Measurements from ENCODE around the gene CEP55. TPM values are rescaled to one million over a fixed set of nuclear protein-coding genes. Genes with fewer than 3 reads are reported as not detected.

CEP55 gene
- total RNA-seq, 1 donor from 2014 or later, result 1.9 TPM

GRCh38 chr10:93469454-93469853, 27.0 kb upstream of the CEP55 start:
- no peak for DNase-seq

DNA sequence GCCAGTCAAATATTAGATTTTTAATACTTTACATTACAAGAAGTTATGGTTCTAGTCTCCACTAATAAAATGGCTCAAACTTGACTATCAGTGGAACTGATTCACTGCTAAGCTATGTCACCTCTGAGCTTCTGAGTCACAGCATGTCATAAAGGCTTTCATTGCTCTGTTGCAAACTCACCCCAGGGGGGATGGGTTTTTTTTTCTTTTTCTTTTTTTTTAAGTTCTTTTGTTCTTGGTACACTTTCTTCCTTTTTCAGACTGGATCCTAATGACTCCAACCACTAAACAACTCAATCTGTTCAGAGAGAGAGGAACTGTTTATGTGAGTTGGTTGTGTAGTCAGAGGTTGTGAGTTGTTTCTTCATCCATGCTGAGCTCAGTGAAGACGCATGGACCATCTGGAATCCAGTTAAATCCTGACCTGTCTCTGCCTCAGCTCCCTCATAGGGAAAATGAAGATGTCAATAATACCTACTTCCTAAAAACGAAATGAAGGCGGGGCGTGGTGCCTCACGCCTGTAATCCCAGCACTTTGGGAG, 25.2 kb upstream of the CEP55 start:
- DNase-seq, result no peak

DNA sequence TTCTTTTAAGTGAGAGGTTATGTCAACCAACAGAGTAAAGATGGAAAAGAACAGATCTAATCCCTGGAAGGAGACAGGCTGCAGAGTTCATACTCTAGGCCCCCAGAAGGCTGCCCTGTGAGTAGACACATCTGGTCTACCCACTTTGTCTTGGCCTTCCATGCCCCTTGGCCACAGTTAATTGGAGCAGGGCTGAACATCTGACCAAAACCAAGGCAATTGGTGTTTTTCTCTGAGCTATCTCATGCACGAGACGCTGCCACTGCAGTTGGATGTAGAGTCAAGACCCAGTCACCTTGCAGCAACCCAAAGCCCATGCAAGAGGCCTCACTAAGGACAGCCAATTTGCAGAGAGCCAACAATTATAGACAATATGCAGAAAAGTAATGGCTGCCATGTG, 23.3 kb upstream of the CEP55 start:
- no peak for DNase-seq

GRCh38 chr10:93473804-93474472, 22.5 kb upstream of the CEP55 start:
- DNase-seq, result no peak

- no peak for DNase-seq
Measured at GRCh38 chr10:93475227-93475626, 21.2 kb upstream of the CEP55 start.

DNA sequence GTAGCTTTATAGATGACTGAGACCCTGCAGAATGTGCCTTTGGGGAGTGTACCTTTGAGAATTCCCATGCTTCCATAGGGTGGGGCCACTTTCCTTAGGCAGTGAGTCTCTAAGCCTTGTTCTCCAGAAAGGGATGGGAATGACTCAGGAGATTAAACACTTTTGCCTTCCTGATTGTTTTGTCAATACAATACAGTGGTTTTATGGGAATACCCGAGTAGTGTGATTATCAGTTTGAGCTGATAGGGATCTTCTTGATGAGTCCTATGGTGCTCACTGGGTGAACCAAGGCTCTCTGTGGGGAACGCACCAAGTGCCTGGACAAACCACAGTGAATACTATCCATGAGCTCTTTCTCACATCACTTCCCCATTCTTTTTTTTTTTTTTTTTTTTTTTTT, 20.5 kb upstream of the CEP55 start:
- no peak for DNase-seq

DNA sequence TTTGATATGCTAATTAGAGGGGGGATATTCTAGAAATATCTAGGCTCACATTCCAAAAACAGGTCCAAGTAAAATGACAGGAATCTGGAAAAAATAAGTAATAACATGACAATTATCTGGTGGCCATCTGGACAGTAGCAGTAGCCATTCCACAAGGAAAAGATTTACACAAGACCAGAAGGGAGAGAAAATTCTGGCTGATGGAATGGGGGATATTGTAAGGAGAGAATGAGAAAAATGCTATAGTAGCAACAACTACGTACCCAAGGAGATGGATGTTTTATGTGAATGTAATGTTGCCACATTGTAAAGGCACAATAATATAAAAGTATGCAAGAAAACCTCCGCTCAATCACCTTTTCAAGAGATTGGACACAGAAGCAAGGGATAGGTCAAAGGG, 19.7 kb upstream of the CEP55 start:
- no peak for DNase-seq

DNA sequence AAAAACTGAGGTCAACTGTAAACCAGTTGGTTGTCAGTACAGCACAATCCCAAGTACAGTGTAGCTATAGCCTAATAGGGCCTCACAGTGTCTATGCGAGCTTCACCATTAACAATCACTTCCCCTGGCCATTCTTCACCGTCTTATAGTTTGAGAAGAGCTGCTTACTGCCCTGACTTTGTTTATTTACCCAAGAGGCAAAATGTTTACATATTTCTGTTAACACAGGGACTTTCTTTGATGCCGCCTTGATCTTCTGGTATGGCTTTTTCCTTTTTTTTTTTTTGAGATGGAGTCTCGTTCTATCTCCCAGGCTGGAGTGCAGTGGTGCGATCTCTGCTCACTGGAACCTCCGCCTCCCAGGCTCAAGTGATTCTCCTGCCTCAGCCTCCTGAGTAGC, 17.5 kb upstream of the CEP55 start:
- no peak for DNase-seq

- no peak for DNase-seq
Measured at GRCh38 chr10:93481637-93482144, 14.7 kb upstream of the CEP55 start.

GRCh38 chr10:93482145-93482834, 14.1 kb upstream of the CEP55 start, which contains the start of gene MYOF:
Gene MYOF (minus strand): TSS chr10:93482334. CDS start chr10:93482194, 140 bp downstream.
- no peak for DNase-seq

- DNase-seq, result no peak
Measured at GRCh38 chr10:93485690-93486089, 10.7 kb upstream of the CEP55 start.

DNA sequence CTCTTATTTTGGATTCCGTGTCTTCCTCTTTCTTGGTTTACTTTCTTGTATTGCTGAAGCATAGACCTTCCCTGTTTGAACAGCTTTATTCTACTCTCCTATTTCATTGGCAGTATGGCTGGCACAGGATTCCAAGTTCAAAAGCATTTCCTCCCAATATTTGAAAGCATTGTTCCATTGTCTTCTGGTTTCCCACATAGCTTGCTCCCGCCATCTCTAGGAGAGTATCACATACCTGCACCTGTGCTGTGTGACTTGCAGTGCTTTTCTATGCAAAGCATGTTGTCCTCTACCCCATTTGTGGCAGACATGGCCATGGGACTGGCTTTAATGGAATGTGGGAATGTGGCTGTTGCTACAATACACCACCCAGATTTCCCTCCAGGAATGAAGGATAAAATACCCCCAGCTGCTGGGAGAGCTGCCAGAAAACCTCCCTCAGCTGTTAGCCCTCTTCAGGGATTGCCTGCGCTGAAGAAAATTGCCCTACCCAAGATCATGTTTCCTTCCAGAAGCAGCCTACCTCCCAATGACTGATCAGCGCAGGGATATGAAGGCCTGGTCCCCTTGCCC, 7.4 kb upstream of the CEP55 start:
- no peak for DNase-seq

- no peak for DNase-seq
Measured at GRCh38 chr10:93491602-93492121, 4.8 kb upstream of the CEP55 start.

- no peak for DNase-seq
Measured at GRCh38 chr10:93493162-93493561, 3.2 kb upstream of the CEP55 start.

DNA sequence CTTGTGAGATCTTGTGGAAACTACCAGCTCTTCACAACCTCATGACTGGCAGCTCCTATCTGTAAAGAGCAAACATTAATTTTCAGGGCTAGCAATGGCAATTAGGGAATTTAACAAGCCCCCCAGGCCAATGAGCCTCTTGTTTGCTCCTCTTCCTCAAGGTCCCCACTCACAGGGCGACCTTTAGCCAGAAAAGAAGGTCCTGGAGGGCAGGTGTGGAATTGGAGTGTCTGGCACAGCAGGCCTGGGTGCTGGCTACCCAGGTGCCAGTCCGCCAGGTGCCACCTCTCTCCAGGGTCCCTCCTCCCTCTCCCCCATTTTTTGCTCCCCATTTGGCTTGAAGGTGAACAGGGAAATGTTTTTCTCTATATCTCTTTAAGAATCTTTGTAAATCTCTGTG, 1.9 kb upstream of the CEP55 start:
- no peak for DNase-seq

DNA sequence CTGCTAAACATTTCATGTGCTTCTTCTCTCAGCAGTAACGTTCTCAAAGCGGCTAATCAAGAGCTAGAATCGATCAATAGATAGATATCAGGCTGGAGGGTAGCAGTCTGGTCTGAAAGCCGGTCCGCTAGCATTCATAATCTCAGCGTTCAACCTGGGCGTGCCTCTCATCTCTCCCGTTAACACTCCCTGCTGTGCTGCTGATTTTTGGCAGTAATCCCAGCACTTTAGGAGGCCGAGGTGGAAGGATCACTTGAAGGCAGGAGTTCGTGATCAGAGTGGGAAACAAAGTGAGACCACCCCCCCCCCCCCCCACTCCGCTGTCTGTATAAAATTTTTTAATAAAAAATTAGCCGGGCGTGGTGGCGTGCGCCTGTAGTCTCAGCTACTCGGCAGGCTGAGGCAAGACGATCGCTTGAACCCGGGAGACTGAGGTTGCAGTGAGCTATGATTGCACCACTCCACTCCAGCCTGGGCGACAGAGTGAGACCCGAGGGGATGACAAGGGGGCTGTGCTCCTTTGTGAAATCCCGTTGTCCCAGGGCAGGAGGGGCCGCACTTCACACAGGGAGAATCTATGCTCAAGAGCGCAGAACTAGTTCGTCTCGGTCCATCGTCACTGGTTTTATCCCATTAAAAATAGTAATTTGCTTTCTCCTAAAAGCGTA, 624 bp upstream of the CEP55 start:
- no peak for DNase-seq

GRCh38 chr10:93498166-93498565, 1.8 kb downstream of the CEP55 start:
- no peak for DNase-seq

- DNase-seq, result no peak
Measured at GRCh38 chr10:93501650-93502049, 5.2 kb downstream of the CEP55 start.

DNA sequence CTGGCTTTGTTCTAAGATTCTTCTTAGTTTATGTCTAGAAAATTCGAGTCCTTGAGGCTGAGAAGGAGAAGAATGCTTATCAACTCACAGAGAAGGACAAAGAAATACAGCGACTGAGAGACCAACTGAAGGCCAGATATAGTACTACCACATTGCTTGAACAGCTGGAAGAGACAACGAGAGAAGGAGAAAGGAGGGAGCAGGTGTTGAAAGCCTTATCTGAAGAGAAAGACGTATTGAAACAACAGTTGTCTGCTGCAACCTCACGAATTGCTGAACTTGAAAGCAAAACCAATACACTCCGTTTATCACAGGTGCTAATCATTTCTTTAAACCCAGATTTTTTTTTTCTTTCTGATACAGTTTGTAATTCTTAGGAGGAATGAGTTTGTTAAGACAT, 6.7 kb downstream of the CEP55 start:
- no peak for DNase-seq

DNA sequence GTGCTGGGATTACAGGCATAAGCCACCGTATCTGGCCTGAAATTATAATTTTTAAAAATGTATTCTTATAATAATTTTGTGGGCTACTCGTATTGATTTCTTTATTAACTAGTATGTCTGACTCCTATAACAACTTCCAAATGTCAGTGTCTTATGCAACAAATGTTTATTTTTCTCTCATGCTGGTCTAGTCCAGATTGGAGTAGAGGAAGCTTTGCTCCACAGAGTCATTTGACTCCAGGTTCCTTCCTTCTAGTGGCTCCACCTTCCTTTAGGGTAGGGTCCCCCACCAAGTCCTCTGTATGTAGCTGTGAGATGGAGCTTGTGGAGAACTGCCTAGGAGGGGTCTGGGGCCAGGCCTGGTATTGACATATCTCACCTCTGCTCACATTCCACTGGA, 8.7 kb downstream of the CEP55 start:
- no peak for DNase-seq

GRCh38 chr10:93509816-93510215, 13.4 kb downstream of the CEP55 start:
- DNase-seq, result no peak

- no peak for DNase-seq
Measured at GRCh38 chr10:93512565-93512964, 16.2 kb downstream of the CEP55 start.

DNA sequence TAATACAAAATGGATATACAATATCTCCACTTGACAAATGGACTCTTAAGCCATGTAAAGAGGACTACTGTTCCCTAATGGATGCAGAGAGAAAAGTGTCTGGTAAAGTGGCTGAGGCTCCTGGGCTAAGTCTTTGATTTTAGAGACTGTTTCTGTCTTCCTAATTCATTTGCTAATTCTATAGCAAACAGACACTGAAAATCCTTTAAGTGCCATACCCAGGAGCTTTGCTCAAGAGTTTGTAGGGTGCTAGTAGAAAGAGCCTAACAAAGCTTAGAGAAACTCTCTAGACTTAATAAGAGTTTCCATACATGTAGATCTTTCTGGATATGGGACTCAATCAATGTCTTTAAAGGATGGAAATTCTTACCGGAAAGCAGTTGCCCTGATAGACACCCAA, 16.7 kb downstream of the CEP55 start:
- no peak for DNase-seq
